Measurements from ENCODE around the gene AGMO. TPM values are rescaled to one million over a fixed set of nuclear protein-coding genes. Genes with fewer than 3 reads are reported as not detected.

The AGMO gene
- total and polyA plus RNA-seq, 2 donors from 2014 or later = 1.4 to 4.5 TPM

DNA sequence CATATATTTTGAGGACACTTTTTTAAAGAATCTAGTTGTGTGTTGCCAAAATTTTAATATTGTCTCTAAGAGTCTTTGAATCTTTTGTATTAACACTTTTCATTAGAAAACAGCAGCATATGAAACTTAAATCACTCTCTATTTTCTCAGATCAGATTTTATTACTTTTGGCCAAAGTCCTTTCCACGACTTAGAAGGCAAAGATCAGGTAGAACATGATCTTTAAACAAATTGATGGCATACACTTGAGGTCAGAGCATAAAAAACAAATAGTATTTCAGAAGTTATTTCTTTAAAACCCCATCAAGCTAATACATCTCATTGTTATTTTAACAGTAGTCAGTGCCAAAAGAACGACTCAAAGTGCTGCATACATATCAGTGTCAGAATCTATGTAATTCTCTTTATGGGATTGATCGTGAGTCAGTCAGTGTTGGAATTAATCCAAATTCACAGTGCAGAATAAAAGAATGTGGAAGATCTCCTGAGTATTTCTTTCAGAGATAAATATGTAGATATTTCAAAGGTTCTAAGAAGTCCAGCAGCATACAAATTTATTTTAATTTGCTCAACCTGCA lies 9.6 kb upstream of the AGMO start:
- no peak overlapping the region for H3K27ac ChIP-seq (ENCODE audit: low read depth in 2 of 2, low read length in 2 of 2)
- no peak overlapping the region for H3K4me3 ChIP-seq (ENCODE audit: low read length in 3 of 3)
- intact Hi-C loops (cut with DNase I) = no loop called here
- no peak for FAIRE-seq
- no peaks in the 10 kb centered on the region for H3K36me3 ChIP-seq (ENCODE audit: control insufficient read depth in 2 of 3, insufficient read depth in 3 of 3, low read length in 3 of 3)
- no peak overlapping the region for H3K9ac ChIP-seq (ENCODE audit: low read length in 3 of 3)
- H3K27me3 ChIP-seq (ENCODE audit: control insufficient read depth, insufficient read depth, low read length) = no peaks in the 10 kb centered on the region
- H3K4me1 ChIP-seq (ENCODE audit: control insufficient read depth in 2 of 3, insufficient read depth in 2 of 3, low read depth in 1 of 3, low read length in 3 of 3) = no peaks in the 10 kb centered on the region
- H3K9me3 ChIP-seq (ENCODE audit: control insufficient read depth in 2 of 3, insufficient read depth in 1 of 3, low read length in 3 of 3) = no peaks in the 10 kb centered on the region
- TF ChIP-seq, protein P1, sequence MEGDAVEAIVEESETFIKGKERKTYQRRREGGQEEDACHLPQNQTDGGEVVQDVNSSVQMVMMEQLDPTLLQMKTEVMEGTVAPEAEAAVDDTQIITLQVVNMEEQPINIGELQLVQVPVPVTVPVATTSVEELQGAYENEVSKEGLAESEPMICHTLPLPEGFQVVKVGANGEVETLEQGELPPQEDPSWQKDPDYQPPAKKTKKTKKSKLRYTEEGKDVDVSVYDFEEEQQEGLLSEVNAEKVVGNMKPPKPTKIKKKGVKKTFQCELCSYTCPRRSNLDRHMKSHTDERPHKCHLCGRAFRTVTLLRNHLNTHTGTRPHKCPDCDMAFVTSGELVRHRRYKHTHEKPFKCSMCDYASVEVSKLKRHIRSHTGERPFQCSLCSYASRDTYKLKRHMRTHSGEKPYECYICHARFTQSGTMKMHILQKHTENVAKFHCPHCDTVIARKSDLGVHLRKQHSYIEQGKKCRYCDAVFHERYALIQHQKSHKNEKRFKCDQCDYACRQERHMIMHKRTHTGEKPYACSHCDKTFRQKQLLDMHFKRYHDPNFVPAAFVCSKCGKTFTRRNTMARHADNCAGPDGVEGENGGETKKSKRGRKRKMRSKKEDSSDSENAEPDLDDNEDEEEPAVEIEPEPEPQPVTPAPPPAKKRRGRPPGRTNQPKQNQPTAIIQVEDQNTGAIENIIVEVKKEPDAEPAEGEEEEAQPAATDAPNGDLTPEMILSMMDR (IDR thresholded peaks at IDR 0.05; ENCODE audit: borderline replicate concordance, extremely low read depth, insufficient read depth) = no peak
- peak in 2 of 5 donors; percentile 24 to 30 for DNase-seq

GRCh38 chr7:15567652-15568051 lies 5.8 kb upstream of the AGMO start:
- H3K9me3 ChIP-seq (ENCODE audit: control insufficient read depth in 2 of 3, insufficient read depth in 1 of 3, low read length in 3 of 3) = no peaks in the 10 kb centered on the region
- intact Hi-C loops (cut with DNase I) = no loop called here
- no peak for FAIRE-seq
- H3K4me1 ChIP-seq (ENCODE audit: control insufficient read depth in 2 of 3, insufficient read depth in 2 of 3, low read depth in 1 of 3, low read length in 3 of 3) = no peaks in the 10 kb centered on the region
- no peaks in the 10 kb centered on the region for H3K27me3 ChIP-seq (ENCODE audit: control insufficient read depth, insufficient read depth, low read length)
- H3K27ac ChIP-seq (ENCODE audit: low read depth in 2 of 2, low read length in 2 of 2) = no peak overlapping the region
- no peak for DNase-seq
- TF ChIP-seq, protein P1 (IDR thresholded peaks at IDR 0.05; ENCODE audit: borderline replicate concordance, extremely low read depth, insufficient read depth) = no peak
- no peaks in the 10 kb centered on the region for H3K36me3 ChIP-seq (ENCODE audit: control insufficient read depth in 2 of 3, insufficient read depth in 3 of 3, low read length in 3 of 3)
- H3K4me3 ChIP-seq (ENCODE audit: low read length in 3 of 3) = no peak overlapping the region
- H3K9ac ChIP-seq (ENCODE audit: low read length in 3 of 3) = no peak overlapping the region

DNA sequence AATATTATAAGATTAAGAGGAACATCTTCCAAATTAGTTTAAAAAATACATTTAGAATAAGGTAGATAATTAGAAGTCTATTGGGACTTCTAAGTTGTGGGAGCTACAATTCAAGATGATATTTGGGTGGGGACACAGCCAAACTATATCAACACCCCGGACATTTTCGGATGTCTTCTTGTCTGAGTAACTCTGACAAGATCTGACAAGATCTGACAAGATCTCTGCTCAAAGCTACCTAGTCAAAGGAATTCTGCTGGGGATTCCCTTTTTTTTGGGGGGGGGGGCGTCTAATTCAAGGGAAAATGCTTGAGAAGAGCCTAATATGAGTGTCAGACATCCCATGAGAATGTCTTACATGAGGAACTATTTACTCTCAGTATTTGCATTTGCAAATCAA lies 5.2 kb upstream of the AGMO start:
- no peak for FAIRE-seq
- no peaks in the 10 kb centered on the region for H3K36me3 ChIP-seq (ENCODE audit: control insufficient read depth in 2 of 3, insufficient read depth in 3 of 3, low read length in 3 of 3)
- TF ChIP-seq, protein P1 (IDR thresholded peaks at IDR 0.05; ENCODE audit: borderline replicate concordance, extremely low read depth, insufficient read depth) = no peak
- no peak overlapping the region for H3K27ac ChIP-seq (ENCODE audit: low read depth in 2 of 2, low read length in 2 of 2)
- no peaks in the 10 kb centered on the region for H3K27me3 ChIP-seq (ENCODE audit: control insufficient read depth, insufficient read depth, low read length)
- no peak overlapping the region for H3K9ac ChIP-seq (ENCODE audit: low read length in 3 of 3)
- H3K4me1 ChIP-seq (ENCODE audit: control insufficient read depth in 2 of 3, insufficient read depth in 2 of 3, low read depth in 1 of 3, low read length in 3 of 3) = no peaks in the 10 kb centered on the region
- no peak for DNase-seq
- H3K4me3 ChIP-seq (ENCODE audit: low read length in 3 of 3) = no peak overlapping the region
- intact Hi-C loops (cut with DNase I) = no loop called here
- H3K9me3 ChIP-seq (ENCODE audit: control insufficient read depth in 2 of 3, insufficient read depth in 1 of 3, low read length in 3 of 3) = no peaks in the 10 kb centered on the region

DNA sequence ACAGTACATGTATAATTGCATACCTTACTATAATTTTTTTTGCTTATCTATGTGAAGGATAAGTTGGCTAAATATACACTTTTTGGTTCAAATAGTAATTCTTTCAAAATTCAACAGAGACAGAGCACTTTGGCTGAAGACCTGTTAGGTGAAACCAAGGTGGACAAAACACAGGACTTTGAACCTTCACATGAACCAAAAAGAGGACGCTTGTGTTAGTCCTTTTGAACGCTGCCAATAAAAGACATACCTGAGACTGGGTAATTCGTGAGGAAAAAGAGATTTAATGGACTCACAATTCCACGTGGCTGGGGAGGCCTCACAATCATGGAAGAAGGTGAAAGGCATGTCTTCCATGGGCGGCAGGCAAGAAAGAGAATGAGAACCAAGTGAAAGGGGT lies 4.7 kb upstream of the AGMO start:
- Histone ChIP-seq H3K27ac (ENCODE audit: low read depth in 2 of 2, low read length in 2 of 2) (no peak overlapping the region), H3K9me3 (ENCODE audit: control insufficient read depth in 2 of 3, insufficient read depth in 1 of 3, low read length in 3 of 3) (no peaks in the 10 kb centered on the region), H3K9ac (ENCODE audit: low read length in 3 of 3) (no peak overlapping the region), H3K4me3 (ENCODE audit: low read length in 3 of 3) (no peak overlapping the region), H3K36me3 (ENCODE audit: control insufficient read depth in 2 of 3, insufficient read depth in 3 of 3, low read length in 3 of 3) (no peaks in the 10 kb centered on the region), H3K4me1 (ENCODE audit: control insufficient read depth in 2 of 3, insufficient read depth in 2 of 3, low read depth in 1 of 3, low read length in 3 of 3) (no peaks in the 10 kb centered on the region), H3K27me3 (ENCODE audit: control insufficient read depth, insufficient read depth, low read length) (no peaks in the 10 kb centered on the region)
- no peak for FAIRE-seq
- no peak for DNase-seq
- intact Hi-C loops (cut with DNase I) = no loop called here
- TF ChIP-seq, protein P1 (IDR thresholded peaks at IDR 0.05; ENCODE audit: borderline replicate concordance, extremely low read depth, insufficient read depth) = no peak

Data from kidney (tissue), 14 donors.